ENCODE results near the gene RTCA.
"Not testable (repeated sequence)": the region's sequence is repeated elsewhere in the genome, so short reads cannot be mapped to it uniquely, and the experiment has no call there.

GRCh38 chr1:100326325-100326670 is 60.3 kb downstream of the RTCA start:
- TF ChIP-seq CTCF (IDR thresholded peaks at IDR 0.05; ENCODE audit: poor library complexity); EZH2phosphoT487 (IDR thresholded peaks at IDR 0.05; ENCODE audit: low read depth, severe bottlenecking, unreplicated experiment): not testable (repeated sequence)
